Activated T-cell treated with anti-CD3 and anti-CD28 coated beads, Interleukin-2, amount 50 U/mL, for 4 hours (primary cell): ENCODE measurements around the gene MRPS25. TPM values are rescaled to one million over a fixed set of nuclear protein-coding genes. Genes with fewer than 3 reads are reported as not detected.
"Not testable (repeated sequence)": the region's sequence is repeated elsewhere in the genome, so short reads cannot be mapped to it uniquely, and the experiment has no call there.

Source experiments
- ATAC-seq, 2 donors: fragments of 200-7000 bp; cut with Tn5 transposase; one replicate each; pipeline ENCODE4 v1.10.0; 2021
- DNase-seq: peaks from one replicate; pipeline ENCODE4 v3.0.0-alpha.2; 2020
- H3K27me3 Mint-ChIP-seq: one replicate; pipeline ENCODE4 v1.8.0; 2021; ENCODE audit warnings: low read depth, mixed read lengths
- H3K36me3 Mint-ChIP-seq: one replicate; pipeline ENCODE4 v1.8.0; 2022; ENCODE audit warnings: mixed read lengths; ENCODE audit not compliant: insufficient read depth
- H3K4me1 Mint-ChIP-seq: one replicate; pipeline ENCODE4 v1.8.0; 2021; ENCODE audit warnings: low read depth, mixed read lengths
- H3K4me3 Mint-ChIP-seq: one replicate; pipeline ENCODE4 v1.8.0; 2021; ENCODE audit warnings: mild to moderate bottlenecking, moderate library complexity, mixed read lengths
- H3K9me3 Mint-ChIP-seq: one replicate; pipeline ENCODE4 v1.8.0; 2021; ENCODE audit warnings: mixed read lengths
- total RNA-seq, 3 donors: library from RNA; stranded (reverse); gene quantifications; one replicate each; pipeline ENCODE4 v1.2.1, GENCODE V29; 2021

Gene MRPS25
- total RNA-seq, 3 donors from 2014 or later: 76.2 to 87.3 (median 81.1) TPM

DNA sequence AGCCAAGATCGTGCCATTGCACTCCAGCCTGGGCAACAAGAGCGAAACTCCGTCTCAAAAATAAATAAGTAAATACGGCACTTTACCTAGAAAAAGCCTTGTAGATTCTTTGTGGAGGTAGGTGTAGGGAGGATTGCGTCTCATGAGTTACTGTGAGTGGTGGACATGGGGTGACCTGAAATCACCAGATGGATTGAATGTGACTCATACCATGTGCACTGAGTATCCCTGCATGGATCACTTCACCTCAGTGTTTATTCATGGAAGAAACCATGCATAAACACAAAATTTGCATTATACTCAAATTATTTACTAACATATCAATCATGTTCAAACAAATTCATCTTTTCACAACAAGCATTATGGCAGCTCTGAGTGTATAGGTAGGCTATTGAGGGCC lies 55.9 kb downstream of the MRPS25 start:
- no peak for DNase-seq
- no peak for ATAC-seq
- no peaks in the 10 kb centered on the region for H3K4me1 Mint-ChIP-seq
- no peaks in the 10 kb centered on the region for H3K27me3 Mint-ChIP-seq
- H3K4me3 Mint-ChIP-seq: no peak overlapping the region
- H3K36me3 Mint-ChIP-seq: peaks cover 39% of the 10 kb centered on the region
- H3K9me3 Mint-ChIP-seq: no peaks in the 10 kb centered on the region

GRCh38 chr3:15007681-15008141 lies 57.4 kb downstream of the MRPS25 start:
- Mint-ChIP-seq H3K4me1 (peaks cover 1% of the 10 kb centered on the region), H3K9me3 (no peaks in the 10 kb centered on the region), H3K36me3 (peaks cover 43% of the 10 kb centered on the region), H3K27me3 (no peaks in the 10 kb centered on the region), H3K4me3 (no peak overlapping the region)
- DNase-seq (no peak), ATAC-seq (no peak)

GRCh38 chr3:14999182-14999581 lies 65.9 kb downstream of the MRPS25 start:
- not testable (repeated sequence) for H3K27me3 Mint-ChIP-seq, H3K9me3 Mint-ChIP-seq, ATAC-seq, DNase-seq, H3K4me3 Mint-ChIP-seq
- H3K36me3 Mint-ChIP-seq: peaks cover 29% of the 10 kb centered on the region
- H3K4me1 Mint-ChIP-seq: peaks cover 13% of the 10 kb centered on the region

Other genes starting within 250 kb of the MRPS25 start
- under 1 TPM in 2 of 3 donors, not detected in 1; 0.13 to 0.25 TPM for gene FGD5, start 246.4 kb downstream of the MRPS25 start, total RNA-seq
- 10 to 100 TPM; 36.5 to 39.0 (median 38.8) TPM for gene NR2C2, start 117.7 kb downstream of the MRPS25 start, total RNA-seq
- gene RBSN, start 33.8 kb upstream of the MRPS25 start, total RNA-seq: 10 to 100 TPM in 2 of 3 donors, 1 to 10 TPM in 1; 9.2 to 11.4 (median 11.2) TPM
- 10 to 100 TPM; 22.9 to 24.7 (median 24.2) TPM for gene CAPN7, start 140.9 kb upstream of the MRPS25 start, total RNA-seq